Subcutaneous abdominal adipose tissue (tissue), 5 donors: ENCODE results near the gene OVCH2.

Experiments used
- H3K27ac ChIP-seq: one replicate; pipeline ENCODE4 v1.7.0; 2013; ENCODE audit warnings: low read depth, mild to moderate bottlenecking, inconsistent platforms, low read length, moderate library complexity
- H3K27me3 ChIP-seq, 5 donors: one replicate each; pipeline ENCODE4 v1.7.0; 2013; ENCODE audit warnings: low read length in 5 of 5, inconsistent platforms in 1 of 5; ENCODE audit not compliant: control insufficient read depth in 5 of 5, insufficient read depth in 4 of 5
- H3K36me3 ChIP-seq, 5 donors: one replicate each; pipeline ENCODE4 v1.7.0; 2013; ENCODE audit warnings: low read length in 5 of 5; ENCODE audit not compliant: control insufficient read depth in 5 of 5, insufficient read depth in 5 of 5
- H3K4me1 ChIP-seq, 5 donors: one replicate each; pipeline ENCODE4 v1.7.0; 2013; ENCODE audit warnings: low read length in 5 of 5, mild to moderate bottlenecking in 3 of 5, moderate library complexity in 1 of 5; ENCODE audit not compliant: control insufficient read depth in 5 of 5, insufficient read depth in 5 of 5
- H3K4me3 ChIP-seq, 5 donors: one replicate each; pipeline ENCODE4 v1.7.0; 2013; ENCODE audit warnings: low read length in 5 of 5, low read depth in 1 of 5
- H3K9ac ChIP-seq, 5 donors: one replicate each; pipeline ENCODE4 v1.7.0; 2013; ENCODE audit warnings: low read length in 5 of 5, mild to moderate bottlenecking in 4 of 5, moderate library complexity in 3 of 5
- H3K9me3 ChIP-seq, 5 donors: one replicate each; pipeline ENCODE4 v1.7.0; 2013; ENCODE audit warnings: low read length in 5 of 5; ENCODE audit not compliant: control insufficient read depth in 5 of 5
- donor health status: healthy.
- donor health status: healthy.
- donor health status: healthy.
- donor health status: healthy.
- donor health status: healthy.

OVCH2 gene

GRCh38 chr11:7689239-7689638 is 17.0 kb downstream of the OVCH2 start:
- Histone ChIP-seq H3K36me3 (no peaks in the 10 kb centered on the region), H3K9me3 (no peaks in the 10 kb centered on the region), H3K27me3 (peaks cover 0 to 15% (median 4%) of the 10 kb centered on the region in 5 donors), H3K9ac (no peak overlapping the region), H3K27ac (no peak overlapping the region), H3K4me1 (peaks cover 0 to 2% (median 0%) of the 10 kb centered on the region in 5 donors), H3K4me3 (no peak overlapping the region)

- Histone ChIP-seq H3K9me3 (no peaks in the 10 kb centered on the region), H3K4me3 (no peak overlapping the region), H3K27me3 (peaks cover 0 to 11% (median 0%) of the 10 kb centered on the region in 5 donors), H3K4me1 (no peaks in the 10 kb centered on the region), H3K9ac (no peak overlapping the region), H3K36me3 (no peaks in the 10 kb centered on the region), H3K27ac (no peak overlapping the region)
Observed at GRCh38 chr11:7688238-7688826, 17.9 kb downstream of the OVCH2 start.

GRCh38 chr11:7687386-7687785 is 18.9 kb downstream of the OVCH2 start:
- Histone ChIP-seq H3K9ac (no peak overlapping the region), H3K4me3 (no peak overlapping the region), H3K36me3 (no peaks in the 10 kb centered on the region), H3K4me1 (no peaks in the 10 kb centered on the region), H3K9me3 (no peaks in the 10 kb centered on the region), H3K27me3 (peaks cover 0 to 8% (median 0%) of the 10 kb centered on the region in 5 donors), H3K27ac (no peak overlapping the region)

- H3K4me3 ChIP-seq = no peak overlapping the region
- peaks cover 0 to 5% (median 0%) of the 10 kb centered on the region in 5 donors for H3K27me3 ChIP-seq
- no peak overlapping the region for H3K9ac ChIP-seq
- no peak overlapping the region for H3K27ac ChIP-seq
- no peaks in the 10 kb centered on the region for H3K36me3 ChIP-seq
- no peaks in the 10 kb centered on the region for H3K4me1 ChIP-seq
- H3K9me3 ChIP-seq = no peaks in the 10 kb centered on the region
Observed at GRCh38 chr11:7686761-7687160, 19.5 kb downstream of the OVCH2 start.

- no peak overlapping the region for H3K4me3 ChIP-seq
- no peak overlapping the region for H3K9ac ChIP-seq
- H3K36me3 ChIP-seq = no peaks in the 10 kb centered on the region
- no peak overlapping the region for H3K27ac ChIP-seq
- no peaks in the 10 kb centered on the region for H3K9me3 ChIP-seq
- no peaks in the 10 kb centered on the region for H3K4me1 ChIP-seq
- peaks cover 0 to 3% (median 0%) of the 10 kb centered on the region in 5 donors for H3K27me3 ChIP-seq
Observed at GRCh38 chr11:7683571-7683970, 22.7 kb downstream of the OVCH2 start.

GRCh38 chr11:7677796-7678201 is 28.5 kb downstream of the OVCH2 start:
- H3K27me3 ChIP-seq = peaks cover 0 to 6% (median 3%) of the 10 kb centered on the region in 5 donors

GRCh38 chr11:7677071-7677470 is 29.2 kb downstream of the OVCH2 start:
- H3K27me3 ChIP-seq = peaks cover 0 to 11% (median 5%) of the 10 kb centered on the region in 5 donors
- no peak overlapping the region for H3K9ac ChIP-seq
- H3K4me1 ChIP-seq = peaks cover 3 to 21% (median 17%) of the 10 kb centered on the region in 5 donors
- no peak overlapping the region for H3K4me3 ChIP-seq
- H3K36me3 ChIP-seq = no peaks in the 10 kb centered on the region
- no peaks in the 10 kb centered on the region for H3K9me3 ChIP-seq
- H3K27ac ChIP-seq = no peak overlapping the region

More at GRCh38 chr11:7677796-7678201, 28.5 kb downstream of the OVCH2 start:
- Histone ChIP-seq H3K36me3 (no peaks in the 10 kb centered on the region), H3K27ac (no peak overlapping the region), H3K9ac (no peak overlapping the region), H3K4me1 (peaks cover 2 to 16% (median 12%) of the 10 kb centered on the region in 5 donors), H3K9me3 (no peaks in the 10 kb centered on the region), H3K4me3 (no peak overlapping the region)

GRCh38 chr11:7675631-7676030 is 30.6 kb downstream of the OVCH2 start:
- H3K4me1 ChIP-seq = peaks cover 3 to 21% (median 17%) of the 10 kb centered on the region in 5 donors

GRCh38 chr11:7673724-7674434 is 32.4 kb downstream of the OVCH2 start:
- Histone ChIP-seq H3K9me3 (no peaks in the 10 kb centered on the region), H3K36me3 (no peaks in the 10 kb centered on the region), H3K4me3 (peak overlapping the region in 4 of 5 donors; percentile 58 to 70 (median 64)), H3K9ac (peak overlapping the region in 3 of 5 donors; percentile 37 to 64 (median 43)), H3K27ac (no peak overlapping the region), H3K27me3 (peaks cover 0 to 15% (median 4%) of the 10 kb centered on the region in 5 donors), H3K4me1 (peaks cover 3 to 21% (median 17%) of the 10 kb centered on the region in 5 donors)

More at GRCh38 chr11:7675631-7676030, 30.6 kb downstream of the OVCH2 start:
- Histone ChIP-seq H3K27ac (no peak overlapping the region), H3K9me3 (no peaks in the 10 kb centered on the region), H3K27me3 (peaks cover 0 to 15% (median 4%) of the 10 kb centered on the region in 5 donors), H3K36me3 (no peaks in the 10 kb centered on the region), H3K9ac (no peak overlapping the region), H3K4me3 (no peak overlapping the region)
